ENCODE measurements around the gene KNDC1. TPM values are rescaled to one million over a fixed set of nuclear protein-coding genes. Genes with fewer than 3 reads are reported as not detected.

The KNDC1 gene
- total and polyA plus RNA-seq, 2 of the 13 experiments (the other 11 are each of a cell fraction or from before 2014, with no cell fraction given): 0.69 TPM; not detected in 1

DNA sequence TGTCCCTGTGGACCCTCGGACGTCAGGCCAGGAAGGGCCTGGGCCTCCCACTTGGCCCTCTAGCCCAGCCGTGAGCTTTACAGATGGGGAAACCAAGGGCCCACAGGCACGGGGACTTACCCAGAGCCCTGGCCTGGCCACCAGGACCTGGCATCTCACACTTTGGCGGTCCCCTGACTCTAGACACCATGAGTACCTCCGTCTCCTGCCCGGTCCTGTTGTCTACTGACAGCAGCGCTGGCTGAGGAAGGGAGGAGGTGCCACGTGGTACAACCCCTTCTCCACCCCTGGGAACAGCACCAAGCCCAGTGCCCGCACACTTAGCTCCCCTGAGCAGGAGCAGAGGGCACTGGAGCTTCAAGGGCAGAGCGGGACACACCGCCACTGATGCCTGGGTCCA is 46.2 kb upstream of the KNDC1 start:
- ATAC-seq: no peak
- Histone ChIP-seq H3K27ac (ENCODE audit: extremely low read length, insufficient read depth, low read length) (no peak overlapping the region), H3K4me3 (replicated peaks in 1 of 3; ENCODE audit: insufficient read depth in 1 of 3, low read depth in 2 of 3, low read length in 3 of 3) (no peak overlapping the region), H3K36me3 (replicated peaks in 1 of 2; ENCODE audit: control insufficient read depth in 1 of 2, insufficient read depth in 2 of 2, low read length in 2 of 2) (no peaks in the 10 kb centered on the region), H3K4me1 (ENCODE audit: insufficient read depth, low read length) (no peaks in the 10 kb centered on the region), H3K27me3 (ENCODE audit: control insufficient read depth in 1 of 2, insufficient read depth in 2 of 2, low read length in 2 of 2) (peaks cover 7 to 54% of the 10 kb centered on the region in 2 experiments; a peak in 4 of 5 replicates), H3K4me2 (ENCODE audit: low read depth, low read length) (no peak overlapping the region), H2AFZ (ENCODE audit: low read length) (no peak overlapping the region), H3K9ac (ENCODE audit: insufficient read depth, low read depth, low read length) (no peak overlapping the region), H3K9me3 (ENCODE audit: low read length) (no peaks in the 10 kb centered on the region), H4K20me1 (ENCODE audit: insufficient read depth, low read length) (no peaks in the 10 kb centered on the region), H3K79me2 (ENCODE audit: insufficient read depth, low read length) (no peaks in the 10 kb centered on the region)
- ChIA-PET CTCF (ENCODE audit: low intra/inter-chr PET ratio, low total read pairs) (no interaction called here), POLR2A (no interaction called here)
- FAIRE-seq: no peak
- in situ Hi-C loops (cut with HindIII; ENCODE audit: extremely low pct_ligation_motif_present, low pct_unique_long_range_greater_than_20kb): no loop called here
- intact Hi-C loops (cut with micrococcal nuclease; ENCODE audit: unreplicated experiment): no loop called here
- no TSS peak for BruUV-seq (replicated peaks)
- DNase-seq (ENCODE audit: low spot score): no peak
- WGBS (ENCODE audit: low lambda C conversion rate): no CpG with 5 or more reads among the region's 12 CpGs
- TF ChIP-seq, protein P1, sequence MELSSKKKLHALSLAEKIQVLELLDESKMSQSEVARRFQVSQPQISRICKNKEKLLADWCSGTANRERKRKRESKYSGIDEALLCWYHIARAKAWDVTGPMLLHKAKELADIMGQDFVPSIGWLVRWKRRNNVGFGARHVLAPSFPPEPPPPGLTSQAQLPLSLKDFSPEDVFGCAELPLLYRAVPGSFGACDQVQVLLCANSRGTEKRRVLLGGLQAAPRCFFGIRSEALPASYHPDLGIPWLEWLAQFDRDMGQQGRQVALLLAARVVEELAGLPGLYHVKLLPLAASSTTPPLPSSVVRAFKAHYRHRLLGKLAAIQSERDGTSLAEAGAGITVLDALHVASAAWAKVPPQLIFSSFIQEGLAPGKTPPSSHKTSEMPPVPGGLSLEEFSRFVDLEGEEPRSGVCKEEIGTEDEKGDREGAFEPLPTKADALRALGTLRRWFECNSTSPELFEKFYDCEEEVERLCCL (CRISPR knock-in tag; IDR thresholded peaks at IDR 0.05; ENCODE audit: borderline replicate concordance): no peak
- TF ChIP-seq POLR2A (IDR thresholded peaks at IDR 0.05; ENCODE audit: insufficient read depth in 1 of 2, low read depth in 2 of 2, low read length in 2 of 2): no peak
- TF ChIP-seq FOXP1 (IDR thresholded peaks at IDR 0.05): no peak
- TF ChIP-seq FOXP1 (CRISPR knock-in tag; IDR thresholded peaks at IDR 0.05): no peak
- no peak for TF ChIP-seq ZFP36 (IDR thresholded peaks at IDR 0.05; ENCODE audit: borderline replicate concordance, low read depth, low read length, partially characterized antibody)
- no peak for TF ChIP-seq ZNF3 (CRISPR knock-in tag; IDR thresholded peaks at IDR 0.05)
- TF ChIP-seq ASH2L (IDR thresholded peaks at IDR 0.05; ENCODE audit: insufficient read length, low read depth, low read length): no peak
- TF ChIP-seq EHMT2 (IDR thresholded peaks at IDR 0.05; ENCODE audit: borderline replicate concordance, low read depth, low read length): no peak
- no peak for TF ChIP-seq TAF15 (IDR thresholded peaks at IDR 0.05; ENCODE audit: low read depth, low read length, poor library complexity, severe bottlenecking)
- TF ChIP-seq ZZZ3 (CRISPR knock-in tag; IDR thresholded peaks at IDR 0.05; ENCODE audit: borderline replicate concordance): no peak
- no peak for TF ChIP-seq TBX2 (CRISPR knock-in tag; IDR thresholded peaks at IDR 0.05; ENCODE audit: borderline replicate concordance)
- TF ChIP-seq MXI1 (IDR thresholded peaks at IDR 0.05; ENCODE audit: borderline replicate concordance, low read depth, low read length): no peak
- no peak for TF ChIP-seq DMTF1 (CRISPR knock-in tag; IDR thresholded peaks at IDR 0.05)
- TF ChIP-seq BRD4 (CRISPR knock-in tag; IDR thresholded peaks at IDR 0.05): no peak
- no peak for TF ChIP-seq TSC22D2 (CRISPR knock-in tag; IDR thresholded peaks at IDR 0.05; ENCODE audit: borderline replicate concordance)
- TF ChIP-seq IKZF1 (IDR thresholded peaks at IDR 0.05): no peak
- TF ChIP-seq ZBTB33 (CRISPR knock-in tag; IDR thresholded peaks at IDR 0.05): no peak
- no peak for TF ChIP-seq SNRNP70 (IDR thresholded peaks at IDR 0.05; ENCODE audit: low read depth, low read length)
- TF ChIP-seq, protein P2, sequence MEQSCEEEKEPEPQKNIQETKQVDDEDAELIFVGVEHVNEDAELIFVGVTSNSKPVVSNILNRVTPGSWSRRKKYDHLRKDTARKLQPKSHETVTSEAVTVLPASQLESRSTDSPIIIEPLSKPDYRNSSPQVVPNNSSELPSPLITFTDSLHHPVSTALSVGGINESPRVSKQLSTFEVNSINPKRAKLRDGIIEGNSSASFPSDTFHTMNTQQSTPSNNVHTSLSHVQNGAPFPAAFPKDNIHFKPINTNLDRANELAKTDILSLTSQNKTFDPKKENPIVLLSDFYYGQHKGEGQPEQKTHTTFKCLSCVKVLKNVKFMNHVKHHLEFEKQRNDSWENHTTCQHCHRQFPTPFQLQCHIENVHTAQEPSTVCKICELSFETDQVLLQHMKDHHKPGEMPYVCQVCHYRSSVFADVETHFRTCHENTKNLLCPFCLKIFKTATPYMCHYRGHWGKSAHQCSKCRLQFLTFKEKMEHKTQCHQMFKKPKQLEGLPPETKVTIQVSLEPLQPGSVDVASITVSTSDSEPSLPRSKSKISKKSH (CRISPR knock-in tag; IDR thresholded peaks at IDR 0.05; ENCODE audit: borderline replicate concordance): no peak

All from HepG2 (cell line).